Measurements from ENCODE around the gene OR52E1.
"Not testable (repeated sequence)": the region's sequence is repeated elsewhere in the genome, so short reads cannot be mapped to it uniquely, and the experiment has no call there.

Gene OR52E1

GRCh38 chr11:5069272-5069671 lies at the start of gene OR52E1:
TSS of gene OR52E1 (plus strand) at chr11:5069572.
- Histone ChIP-seq H3K9ac (ENCODE audit: low read length) (no peak within 1 kb of the TSS), H3K4me1 (ENCODE audit: control insufficient read depth, low read depth, low read length) (no peaks in the 10 kb centered on the region), H3K4me3 (ENCODE audit: low read length) (no peak within 1 kb of the TSS), H3K36me3 (ENCODE audit: control insufficient read depth, low read depth, low read length) (no peaks in the 10 kb centered on the region), H3K9me3 (ENCODE audit: control insufficient read depth, low read depth, low read length) (no peaks in the 10 kb centered on the region), H3K27ac (ENCODE audit: low read length) (no peak within 1 kb of the TSS), H3K27me3 (ENCODE audit: control insufficient read depth, insufficient read depth, low read length) (no peaks in the 10 kb centered on the region)

DNA sequence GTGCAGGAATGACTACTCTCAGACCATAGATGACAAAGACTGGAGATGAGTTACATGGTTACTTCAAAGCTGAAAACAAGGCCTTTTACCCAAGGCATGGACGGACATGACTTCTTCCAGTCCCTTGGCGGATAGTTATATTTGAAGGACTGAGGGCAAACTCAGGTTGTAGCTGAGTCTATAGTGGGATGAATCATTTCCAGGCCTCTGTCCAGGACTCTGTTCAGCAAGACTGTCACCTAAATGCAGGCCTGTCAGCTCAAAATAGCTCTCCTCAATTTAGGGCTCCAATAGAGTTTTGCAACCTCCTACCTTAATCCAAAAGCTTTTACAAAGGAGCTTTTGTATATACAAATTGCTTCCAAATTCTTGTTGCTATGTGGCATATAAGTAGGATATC lies 47.4 kb upstream of the OR52E1 start:
- Histone ChIP-seq H3K9me3 (ENCODE audit: control insufficient read depth, low read depth, low read length) (no peaks in the 10 kb centered on the region), H3K27me3 (ENCODE audit: control insufficient read depth, insufficient read depth, low read length) (no peaks in the 10 kb centered on the region), H3K4me3 (ENCODE audit: low read length) (no peak overlapping the region), H3K27ac (ENCODE audit: low read length) (no peak overlapping the region), H3K36me3 (ENCODE audit: control insufficient read depth, low read depth, low read length) (no peaks in the 10 kb centered on the region), H3K9ac (ENCODE audit: low read length) (no peak overlapping the region), H3K4me1 (ENCODE audit: control insufficient read depth, low read depth, low read length) (no peaks in the 10 kb centered on the region)

- Histone ChIP-seq H3K4me1 (ENCODE audit: control insufficient read depth, low read depth, low read length) (no peaks in the 10 kb centered on the region), H3K4me3 (ENCODE audit: low read length) (no peak overlapping the region), H3K36me3 (ENCODE audit: control insufficient read depth, low read depth, low read length) (no peaks in the 10 kb centered on the region), H3K27ac (ENCODE audit: low read length) (no peak overlapping the region), H3K9ac (ENCODE audit: low read length) (no peak overlapping the region), H3K9me3 (ENCODE audit: control insufficient read depth, low read depth, low read length) (no peaks in the 10 kb centered on the region), H3K27me3 (ENCODE audit: control insufficient read depth, insufficient read depth, low read length) (no peaks in the 10 kb centered on the region)
Measured at GRCh38 chr11:5036669-5037068, 32.7 kb upstream of the OR52E1 start.

- Histone ChIP-seq H3K9ac (ENCODE audit: low read length) (no peak overlapping the region), H3K27me3 (ENCODE audit: control insufficient read depth, insufficient read depth, low read length) (no peaks in the 10 kb centered on the region), H3K36me3 (ENCODE audit: control insufficient read depth, low read depth, low read length) (no peaks in the 10 kb centered on the region), H3K4me1 (ENCODE audit: control insufficient read depth, low read depth, low read length) (no peaks in the 10 kb centered on the region), H3K9me3 (ENCODE audit: control insufficient read depth, low read depth, low read length) (no peaks in the 10 kb centered on the region), H3K27ac (ENCODE audit: low read length) (no peak overlapping the region), H3K4me3 (ENCODE audit: low read length) (no peak overlapping the region)
Measured at GRCh38 chr11:5037926-5038325, 31.4 kb upstream of the OR52E1 start.

GRCh38 chr11:5038341-5038740 lies 31.0 kb upstream of the OR52E1 start:
- no peak overlapping the region for H3K9ac ChIP-seq (ENCODE audit: low read length)
- no peak overlapping the region for H3K4me3 ChIP-seq (ENCODE audit: low read length)
- no peaks in the 10 kb centered on the region for H3K9me3 ChIP-seq (ENCODE audit: control insufficient read depth, low read depth, low read length)
- no peaks in the 10 kb centered on the region for H3K36me3 ChIP-seq (ENCODE audit: control insufficient read depth, low read depth, low read length)
- no peak overlapping the region for H3K27ac ChIP-seq (ENCODE audit: low read length)
- H3K4me1 ChIP-seq (ENCODE audit: control insufficient read depth, low read depth, low read length), result no peaks in the 10 kb centered on the region
- H3K27me3 ChIP-seq (ENCODE audit: control insufficient read depth, insufficient read depth, low read length), result no peaks in the 10 kb centered on the region

- Histone ChIP-seq H3K27ac (ENCODE audit: low read length) (no peak overlapping the region), H3K9me3 (ENCODE audit: control insufficient read depth, low read depth, low read length) (no peaks in the 10 kb centered on the region), H3K9ac (ENCODE audit: low read length) (no peak overlapping the region), H3K4me1 (ENCODE audit: control insufficient read depth, low read depth, low read length) (no peaks in the 10 kb centered on the region), H3K27me3 (ENCODE audit: control insufficient read depth, insufficient read depth, low read length) (no peaks in the 10 kb centered on the region), H3K4me3 (ENCODE audit: low read length) (no peak overlapping the region), H3K36me3 (ENCODE audit: control insufficient read depth, low read depth, low read length) (no peaks in the 10 kb centered on the region)
Measured at GRCh38 chr11:5040876-5041275, 28.5 kb upstream of the OR52E1 start.

- H3K4me1 ChIP-seq (ENCODE audit: control insufficient read depth, low read depth, low read length), result no peaks in the 10 kb centered on the region
- H3K27me3 ChIP-seq (ENCODE audit: control insufficient read depth, insufficient read depth, low read length), result no peaks in the 10 kb centered on the region
- H3K36me3 ChIP-seq (ENCODE audit: control insufficient read depth, low read depth, low read length), result no peaks in the 10 kb centered on the region
- no peak overlapping the region for H3K4me3 ChIP-seq (ENCODE audit: low read length)
- no peak overlapping the region for H3K27ac ChIP-seq (ENCODE audit: low read length)
- no peaks in the 10 kb centered on the region for H3K9me3 ChIP-seq (ENCODE audit: control insufficient read depth, low read depth, low read length)
- no peak overlapping the region for H3K9ac ChIP-seq (ENCODE audit: low read length)
Measured at GRCh38 chr11:5042091-5042490, 27.3 kb upstream of the OR52E1 start.

DNA sequence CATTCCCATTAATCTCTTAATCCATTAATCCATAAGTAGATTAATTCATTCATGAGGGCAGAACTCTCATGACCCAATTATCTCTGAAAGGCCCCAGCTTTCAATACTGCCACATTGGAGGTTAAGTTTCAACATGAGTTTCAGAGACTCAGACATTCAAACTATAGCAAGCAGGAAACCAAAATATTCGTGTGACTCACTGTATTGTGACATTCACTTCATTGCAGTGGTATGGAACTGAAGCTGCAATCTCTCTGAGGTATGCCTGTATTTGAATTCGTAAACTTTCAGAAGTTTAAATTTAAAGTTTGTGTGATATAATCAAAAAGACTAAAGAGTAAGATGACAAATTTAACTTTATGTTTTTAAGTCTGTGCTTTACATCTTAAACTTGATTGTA lies 26.0 kb upstream of the OR52E1 start:
- H3K4me3 ChIP-seq (ENCODE audit: low read length), result no peak overlapping the region
- H3K4me1 ChIP-seq (ENCODE audit: control insufficient read depth, low read depth, low read length), result no peaks in the 10 kb centered on the region
- H3K36me3 ChIP-seq (ENCODE audit: control insufficient read depth, low read depth, low read length), result no peaks in the 10 kb centered on the region
- H3K27ac ChIP-seq (ENCODE audit: low read length), result no peak overlapping the region
- H3K27me3 ChIP-seq (ENCODE audit: control insufficient read depth, insufficient read depth, low read length), result no peaks in the 10 kb centered on the region
- H3K9me3 ChIP-seq (ENCODE audit: control insufficient read depth, low read depth, low read length), result no peaks in the 10 kb centered on the region
- no peak overlapping the region for H3K9ac ChIP-seq (ENCODE audit: low read length)

DNA sequence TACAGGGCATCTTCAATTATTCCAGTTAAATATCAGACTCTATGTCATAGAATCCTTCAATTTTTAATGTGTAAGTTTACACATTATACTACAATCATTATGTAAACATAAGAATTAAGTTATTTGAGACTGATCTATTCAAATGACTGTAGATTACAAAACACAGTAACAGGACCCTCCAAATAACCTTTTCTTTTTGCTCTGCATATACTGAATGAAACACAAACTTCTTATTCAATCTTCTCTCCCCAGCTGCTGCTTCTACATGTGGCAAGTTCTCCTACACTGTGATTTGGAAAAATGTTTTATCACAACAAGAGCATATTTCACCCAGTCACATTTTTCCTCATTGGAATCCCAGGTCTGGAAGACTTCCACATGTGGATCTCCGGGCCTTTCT lies 23.1 kb upstream of the OR52E1 start, which contains the start of gene OR52J3:
TSS of gene OR52J3 (plus strand) at position 301 of the 400 bp plus-strand sequence. CDS start at position 301, 0 bp downstream.
- Histone ChIP-seq H3K27me3 (ENCODE audit: control insufficient read depth, insufficient read depth, low read length) (no peaks in the 10 kb centered on the region), H3K9me3 (ENCODE audit: control insufficient read depth, low read depth, low read length) (no peaks in the 10 kb centered on the region), H3K9ac (ENCODE audit: low read length) (no peak within 1 kb of the TSS), H3K4me3 (ENCODE audit: low read length) (no peak within 1 kb of the TSS), H3K27ac (ENCODE audit: low read length) (no peak within 1 kb of the TSS), H3K36me3 (ENCODE audit: control insufficient read depth, low read depth, low read length) (no peaks in the 10 kb centered on the region), H3K4me1 (ENCODE audit: control insufficient read depth, low read depth, low read length) (no peaks in the 10 kb centered on the region)

DNA sequence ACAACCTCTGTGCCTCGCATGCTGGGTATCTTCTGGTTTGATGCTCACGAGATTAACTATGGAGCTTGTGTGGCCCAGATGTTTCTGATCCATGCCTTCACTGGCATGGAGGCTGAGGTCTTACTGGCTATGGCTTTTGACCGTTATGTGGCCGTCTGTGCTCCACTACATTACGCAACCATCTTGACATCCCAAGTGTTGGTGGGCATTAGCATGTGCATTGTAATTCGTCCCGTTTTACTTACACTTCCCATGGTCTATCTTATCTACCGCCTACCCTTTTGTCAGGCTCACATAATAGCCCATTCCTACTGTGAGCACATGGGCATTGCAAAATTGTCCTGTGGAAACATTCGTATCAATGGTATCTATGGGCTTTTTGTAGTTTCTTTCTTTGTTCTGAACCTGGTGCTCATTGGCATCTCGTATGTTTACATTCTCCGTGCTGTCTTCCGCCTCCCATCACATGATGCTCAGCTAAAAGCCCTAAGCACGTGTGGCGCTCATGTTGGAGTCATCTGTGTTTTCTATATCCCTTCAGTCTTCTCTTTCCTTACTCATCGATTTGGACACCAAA lies 22.5 kb upstream of the OR52E1 start:
- H3K4me3 ChIP-seq (ENCODE audit: low read length), result no peak overlapping the region
- H3K27me3 ChIP-seq (ENCODE audit: control insufficient read depth, insufficient read depth, low read length), result no peaks in the 10 kb centered on the region
- H3K27ac ChIP-seq (ENCODE audit: low read length), result no peak overlapping the region
- no peaks in the 10 kb centered on the region for H3K4me1 ChIP-seq (ENCODE audit: control insufficient read depth, low read depth, low read length)
- H3K9me3 ChIP-seq (ENCODE audit: control insufficient read depth, low read depth, low read length), result no peaks in the 10 kb centered on the region
- no peaks in the 10 kb centered on the region for H3K36me3 ChIP-seq (ENCODE audit: control insufficient read depth, low read depth, low read length)
- no peak overlapping the region for H3K9ac ChIP-seq (ENCODE audit: low read length)

DNA sequence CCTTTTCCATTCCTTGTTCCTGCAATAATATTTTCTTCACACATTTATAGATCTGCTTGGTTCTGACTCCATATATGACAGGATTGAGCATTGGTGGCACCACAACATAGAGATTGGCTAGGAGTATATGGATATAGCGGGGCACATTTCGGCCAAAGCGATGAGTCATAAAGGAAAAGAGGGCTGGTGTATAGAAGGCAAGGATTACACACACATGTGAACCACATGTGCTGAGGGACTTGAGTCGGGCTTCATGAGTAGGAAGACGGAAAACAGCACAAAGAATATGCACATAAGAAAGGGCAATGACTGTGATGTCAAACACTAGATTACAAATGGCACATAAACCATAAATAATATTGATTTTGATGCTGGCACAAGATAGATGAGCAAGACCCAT lies 10.7 kb upstream of the OR52E1 start:
- H3K4me1 ChIP-seq (ENCODE audit: control insufficient read depth, low read depth, low read length); H3K27ac ChIP-seq (ENCODE audit: low read length); H3K36me3 ChIP-seq (ENCODE audit: control insufficient read depth, low read depth, low read length); H3K4me3 ChIP-seq (ENCODE audit: low read length); H3K9ac ChIP-seq (ENCODE audit: low read length); H3K9me3 ChIP-seq (ENCODE audit: control insufficient read depth, low read depth, low read length); H3K27me3 ChIP-seq (ENCODE audit: control insufficient read depth, insufficient read depth, low read length): not testable (repeated sequence)

DNA sequence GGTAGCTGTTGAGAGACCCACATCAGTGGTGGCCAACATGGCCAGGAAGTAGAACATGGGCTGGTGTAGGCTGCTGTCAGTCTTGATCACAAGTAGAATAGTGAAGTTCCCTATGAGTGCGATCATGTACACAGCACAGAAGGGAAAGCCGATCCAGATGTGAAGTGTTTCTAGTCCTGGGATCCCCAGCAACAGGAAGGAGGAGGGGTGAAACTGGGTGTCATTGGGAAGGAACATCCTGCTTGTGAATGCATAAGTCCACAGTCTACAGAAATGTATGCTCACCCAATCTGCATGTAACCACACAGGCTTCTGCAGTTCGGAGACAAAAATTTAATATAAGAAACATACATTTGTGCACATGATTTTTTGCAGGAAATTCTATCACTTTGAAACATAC lies 10.0 kb upstream of the OR52E1 start, which contains the start of gene OR52E2:
TSS of gene OR52E2 (minus strand) at position 237 of the 400 bp plus-strand sequence. CDS start at position 237, 0 bp downstream.
- no peaks in the 10 kb centered on the region for H3K9me3 ChIP-seq (ENCODE audit: control insufficient read depth, low read depth, low read length)
- H3K27ac ChIP-seq (ENCODE audit: low read length), result no peak within 1 kb of the TSS
- no peaks in the 10 kb centered on the region for H3K27me3 ChIP-seq (ENCODE audit: control insufficient read depth, insufficient read depth, low read length)
- no peaks in the 10 kb centered on the region for H3K4me1 ChIP-seq (ENCODE audit: control insufficient read depth, low read depth, low read length)
- no peak within 1 kb of the TSS for H3K4me3 ChIP-seq (ENCODE audit: low read length)
- no peaks in the 10 kb centered on the region for H3K36me3 ChIP-seq (ENCODE audit: control insufficient read depth, low read depth, low read length)
- no peak within 1 kb of the TSS for H3K9ac ChIP-seq (ENCODE audit: low read length)
